SIG-M5 (cell line): ENCODE results near the gene CD63.

Experiments
- DNase-seq: peaks from one replicate; lab custom pipeline; 2025; lab: John Stamatoyannopoulos, UW

The CD63 gene

DNA sequence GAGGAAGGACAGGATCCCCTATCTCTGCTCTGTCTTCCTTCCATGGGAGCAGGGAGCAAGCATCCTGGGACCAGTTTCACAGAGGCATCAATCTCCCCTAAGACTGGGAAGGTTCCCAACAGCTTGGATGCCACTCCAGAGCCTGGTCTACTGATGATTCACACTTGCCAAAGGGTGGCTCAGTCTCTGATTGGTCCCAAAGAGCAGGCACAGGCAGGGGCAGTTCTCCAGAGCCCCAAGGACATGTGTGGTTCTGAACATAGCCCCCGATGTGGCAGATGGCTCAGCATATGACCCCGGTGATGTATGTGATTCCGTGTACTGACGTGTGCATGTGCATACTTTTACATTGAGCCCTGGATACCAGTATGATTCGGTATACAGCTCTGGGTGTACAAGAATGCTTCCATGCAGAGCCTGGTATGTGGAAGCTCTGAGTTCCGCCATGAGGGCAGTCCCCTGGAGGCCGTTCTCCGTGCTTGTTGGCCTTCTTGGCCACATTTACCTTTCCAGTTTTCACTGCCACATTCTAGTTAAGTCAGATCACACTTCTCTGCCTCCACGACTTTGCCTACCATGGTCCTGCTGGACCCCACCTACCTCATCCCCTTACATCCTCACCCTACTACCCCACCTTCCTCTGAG, 42.3 kb downstream of the CD63 start:
- DNase-seq: no peak

DNA sequence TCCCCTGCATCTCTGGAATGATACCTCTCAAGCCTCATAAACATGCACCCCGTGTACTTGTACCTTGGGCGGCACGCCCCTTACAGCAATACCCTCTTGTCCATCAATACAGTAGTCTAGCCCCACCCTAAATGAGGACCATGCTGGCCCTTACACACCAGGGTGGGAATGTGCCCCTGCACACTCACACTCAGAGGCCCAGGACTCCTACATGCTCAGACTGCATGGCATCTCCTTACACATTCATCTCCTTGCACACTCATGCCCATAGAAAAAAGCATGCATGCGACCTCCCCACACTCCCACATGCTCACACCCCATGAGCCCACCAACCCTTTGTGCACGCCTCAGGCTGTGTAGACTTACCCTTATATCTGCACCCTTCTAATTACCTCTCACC, 43.1 kb downstream of the CD63 start:
- no peak for DNase-seq

- no peak for DNase-seq
Measured at GRCh38 chr12:55684761-55685370, 43.9 kb downstream of the CD63 start.

DNA sequence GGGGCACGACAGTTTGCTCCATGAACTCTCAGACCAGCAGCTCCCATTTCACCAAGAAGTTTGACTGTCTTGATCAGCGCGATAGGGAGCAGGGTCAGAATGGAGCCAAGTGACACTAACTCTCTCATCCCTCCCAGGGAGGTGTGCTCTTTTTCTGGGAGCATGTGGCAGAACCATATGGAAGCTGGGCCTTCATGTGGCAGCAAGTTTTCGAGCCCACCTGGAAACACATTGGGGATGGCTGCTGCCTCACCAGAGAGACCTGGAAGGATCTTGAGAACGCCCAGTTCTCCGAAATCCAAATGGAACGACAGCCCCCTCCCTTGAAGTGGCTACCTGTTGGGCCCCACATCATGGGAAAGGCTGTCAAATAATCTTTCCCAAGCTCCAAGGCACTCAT, 45.1 kb downstream of the CD63 start:
- DNase-seq: no peak

DNA sequence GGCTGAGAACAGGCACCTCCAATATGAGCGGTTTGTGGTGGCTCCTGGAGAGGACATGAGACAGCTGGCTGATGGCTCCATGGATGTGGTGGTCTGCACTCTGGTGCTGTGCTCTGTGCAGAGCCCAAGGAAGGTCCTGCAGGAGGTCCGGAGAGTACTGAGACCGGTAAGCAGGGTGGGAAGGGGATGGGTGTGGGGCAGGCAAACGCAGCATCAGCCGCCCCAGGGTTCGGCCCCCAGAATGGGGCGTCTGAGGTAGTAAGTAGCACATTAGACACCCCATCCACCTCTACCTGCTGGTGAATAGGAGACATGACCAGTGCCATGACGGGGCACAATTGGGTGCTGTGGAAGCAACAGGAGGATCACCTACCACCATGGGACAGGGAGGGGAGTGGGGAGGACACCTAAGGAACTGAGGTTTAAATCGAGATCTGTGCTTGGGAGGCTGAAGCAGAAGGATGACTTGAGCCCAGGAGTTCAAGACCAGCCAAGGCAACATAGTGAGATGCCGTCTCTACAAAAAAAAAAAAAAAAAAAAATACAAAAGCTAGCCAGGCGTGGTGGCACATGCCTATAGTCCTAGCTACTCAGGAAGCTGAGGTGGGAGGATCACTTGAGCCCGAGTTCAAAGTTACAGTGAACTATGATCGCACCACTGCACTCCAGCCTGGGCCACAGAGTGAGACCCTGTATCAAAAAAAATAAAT, 46.6 kb downstream of the CD63 start:
- DNase-seq: no peak

DNA sequence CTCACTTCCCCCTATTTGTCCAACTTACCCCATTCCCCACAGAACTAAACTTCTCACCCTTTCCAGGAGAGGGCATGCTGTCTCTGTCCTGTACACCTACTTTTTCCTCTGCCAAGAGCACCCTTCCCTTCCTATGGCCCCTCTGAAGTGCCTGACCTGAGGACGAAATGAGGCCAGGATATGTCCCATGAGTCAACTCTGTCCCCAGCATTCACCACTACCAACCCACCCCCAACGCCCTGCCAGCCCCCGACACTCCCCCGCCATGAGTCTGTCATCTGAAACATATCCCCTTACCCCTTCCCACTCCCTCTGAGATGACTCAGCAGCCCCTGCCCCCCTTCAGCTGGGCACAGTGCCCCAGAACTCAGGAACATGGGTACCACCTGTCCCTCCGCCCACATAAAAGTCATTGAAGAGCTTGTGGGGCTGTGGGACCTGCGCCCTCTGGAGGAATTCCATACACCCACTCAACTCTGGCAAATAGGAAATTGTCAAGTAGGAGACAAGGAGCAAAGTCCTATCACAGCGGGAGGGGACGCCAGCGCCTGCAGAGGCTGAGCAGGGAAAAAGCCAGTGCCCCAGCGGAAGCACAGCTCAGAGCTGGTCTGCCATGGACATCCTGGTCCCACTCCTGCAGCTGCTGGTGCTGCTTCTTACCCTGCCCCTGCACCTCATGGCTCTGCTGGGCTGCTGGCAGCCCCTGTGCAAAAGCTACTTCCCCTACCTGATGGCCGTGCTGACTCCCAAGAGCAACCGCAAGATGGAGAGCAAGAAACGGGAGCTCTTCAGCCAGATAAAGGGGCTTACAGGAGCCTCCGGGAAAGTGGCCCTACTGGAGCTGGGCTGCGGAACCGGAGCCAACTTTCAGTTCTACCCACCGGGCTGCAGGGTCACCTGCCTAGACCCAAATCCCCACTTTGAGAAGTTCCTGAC, 47.4 kb downstream of the CD63 start:
- DNase-seq: no peak

DNA sequence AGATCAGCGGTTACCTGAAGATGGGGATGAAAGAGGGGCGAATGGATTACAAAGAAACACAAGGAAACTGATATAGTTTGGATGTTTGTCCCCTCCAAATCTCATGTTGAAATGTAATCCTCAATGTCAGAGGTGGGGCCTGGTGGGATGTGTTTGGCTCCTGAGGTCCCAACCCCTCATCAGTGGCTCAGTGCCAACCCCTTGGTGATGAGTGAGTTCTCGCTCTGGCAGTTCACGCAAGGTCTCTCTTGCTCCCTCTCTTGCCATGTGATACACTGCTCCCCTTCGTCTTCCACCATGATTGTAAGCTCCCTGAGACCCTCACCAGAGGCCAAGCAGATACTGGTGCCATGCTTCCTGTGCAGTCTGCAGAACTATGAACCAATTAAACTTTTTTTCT, 49.1 kb downstream of the CD63 start:
- DNase-seq: no peak

DNA sequence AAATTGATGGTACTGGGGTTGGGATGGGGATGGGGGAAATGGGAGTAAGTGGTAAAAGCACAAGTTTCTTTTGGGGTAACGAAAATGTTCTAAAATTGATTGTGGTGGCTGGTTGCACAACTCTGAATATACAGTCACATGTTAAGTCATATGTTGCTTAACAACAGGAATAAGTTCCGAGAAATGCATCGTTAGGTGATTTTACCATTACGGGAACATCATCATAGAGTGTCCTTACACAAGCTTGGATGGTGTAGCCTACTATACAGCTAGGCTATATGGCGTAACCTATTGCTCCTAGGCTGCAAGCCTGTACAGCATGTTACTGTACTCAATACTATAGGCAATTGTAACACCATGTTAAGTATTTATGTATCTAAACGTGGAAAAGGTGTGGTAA, 52.1 kb downstream of the CD63 start:
- DNase-seq: peak; percentile 76

- DNase-seq: no peak
Measured at GRCh38 chr12:55675666-55676065, 53.1 kb downstream of the CD63 start.
